Activated CD4-positive, alpha-beta T cell treated with anti-CD3 and anti-CD28 coated beads, Interleukin-10, Interleukin-2, amounts not matched to agents 100 ng/mL and 50 ng/mL, durations not matched to agents 16 hours and 8 hours (primary cell): Measurements from ENCODE around the gene XRCC1.
"Not testable (repeated sequence)": the region's sequence is repeated elsewhere in the genome, so short reads cannot be mapped to it uniquely, and the experiment has no call there.

ENCODE experiments used
- DNase-seq: peaks from one replicate; pipeline ENCODE4 v3.0.0-alpha.2; 2020

XRCC1 gene

DNA sequence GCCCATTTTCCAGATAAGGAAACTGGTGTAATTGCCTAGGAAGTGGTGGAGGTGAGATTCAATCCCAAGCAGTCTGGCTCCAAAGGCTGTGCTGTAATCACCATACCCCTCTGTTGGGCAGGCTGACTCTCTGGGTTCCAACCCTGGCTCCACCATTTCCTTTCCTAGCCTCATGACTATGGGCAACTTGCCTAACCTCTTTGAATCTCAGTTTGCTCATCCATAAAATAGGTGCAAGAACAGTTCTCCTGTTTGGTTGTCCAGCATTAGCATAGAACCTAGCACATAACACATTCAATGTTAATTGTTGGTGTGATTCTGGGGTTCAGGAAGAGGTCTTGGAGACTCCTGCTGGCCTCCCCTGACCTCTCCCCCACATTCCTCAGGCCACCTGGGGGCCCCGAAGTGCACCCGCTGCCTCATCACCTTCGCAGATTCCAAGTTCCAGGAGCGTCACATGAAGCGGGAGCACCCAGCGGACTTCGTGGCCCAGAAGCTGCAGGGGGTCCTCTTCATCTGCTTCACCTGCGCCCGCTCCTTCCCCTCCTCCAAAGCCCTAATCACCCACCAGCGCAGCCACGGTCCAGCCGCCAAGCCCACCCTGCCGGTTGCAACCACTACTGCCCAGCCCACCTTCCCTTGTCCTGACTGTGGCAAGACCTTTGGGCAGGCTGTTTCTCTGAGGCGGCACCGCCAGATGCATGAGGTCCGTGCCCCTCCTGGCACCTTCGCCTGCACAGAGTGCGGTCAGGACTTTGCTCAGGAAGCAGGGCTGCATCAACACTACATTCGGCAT lies 23.3 kb upstream of the XRCC1 start:
- no peak for DNase-seq

DNA sequence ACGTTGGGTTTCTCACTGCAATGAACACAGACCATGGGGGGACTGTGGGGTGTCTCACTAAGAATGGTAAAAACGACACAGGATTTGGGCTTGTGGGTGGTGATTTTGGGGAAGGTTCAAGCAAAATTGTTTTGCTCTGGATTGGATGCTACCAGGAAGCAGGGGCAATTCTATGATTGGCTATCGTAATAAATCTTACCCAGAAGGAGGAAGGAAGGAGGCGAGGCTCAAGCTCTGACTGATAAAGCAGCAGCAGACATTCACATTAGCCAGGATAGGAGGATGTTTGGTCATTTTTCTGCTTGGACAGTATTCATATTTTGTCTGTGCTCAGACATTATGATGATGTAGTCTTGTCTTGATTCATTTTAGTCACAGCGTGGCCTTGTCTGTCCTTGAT lies 22.5 kb upstream of the XRCC1 start:
- DNase-seq, result no peak

DNA sequence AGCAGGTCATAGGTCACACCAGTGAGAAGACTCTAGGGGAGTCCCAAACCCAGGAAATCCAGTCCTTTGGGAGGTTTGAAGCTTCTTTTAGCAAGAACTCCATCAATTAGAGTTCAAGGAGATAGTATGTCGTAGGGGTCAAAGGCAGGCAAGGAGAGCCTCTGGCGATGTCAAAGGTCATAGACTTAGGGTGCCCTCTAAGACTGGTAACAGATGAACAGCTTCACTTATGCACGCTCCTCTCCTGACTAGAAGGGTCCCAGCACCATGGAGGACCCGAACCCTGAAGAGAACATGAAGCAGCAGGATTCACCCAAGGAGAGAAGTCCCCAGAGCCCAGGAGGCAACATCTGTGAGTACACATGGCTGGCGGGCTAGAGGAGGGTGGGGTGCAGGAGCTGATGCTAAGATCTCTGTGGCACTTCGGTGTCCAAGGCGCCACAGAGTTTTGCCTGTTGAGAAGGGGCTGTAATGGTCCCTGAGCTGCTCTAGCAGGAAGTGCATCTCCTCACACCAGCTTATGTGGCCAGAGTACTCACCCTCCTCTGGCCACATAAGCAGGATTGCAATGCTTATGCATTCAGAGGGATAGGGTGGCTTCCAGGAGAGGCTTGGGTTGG lies 21.6 kb upstream of the XRCC1 start:
- no peak for DNase-seq

DNA sequence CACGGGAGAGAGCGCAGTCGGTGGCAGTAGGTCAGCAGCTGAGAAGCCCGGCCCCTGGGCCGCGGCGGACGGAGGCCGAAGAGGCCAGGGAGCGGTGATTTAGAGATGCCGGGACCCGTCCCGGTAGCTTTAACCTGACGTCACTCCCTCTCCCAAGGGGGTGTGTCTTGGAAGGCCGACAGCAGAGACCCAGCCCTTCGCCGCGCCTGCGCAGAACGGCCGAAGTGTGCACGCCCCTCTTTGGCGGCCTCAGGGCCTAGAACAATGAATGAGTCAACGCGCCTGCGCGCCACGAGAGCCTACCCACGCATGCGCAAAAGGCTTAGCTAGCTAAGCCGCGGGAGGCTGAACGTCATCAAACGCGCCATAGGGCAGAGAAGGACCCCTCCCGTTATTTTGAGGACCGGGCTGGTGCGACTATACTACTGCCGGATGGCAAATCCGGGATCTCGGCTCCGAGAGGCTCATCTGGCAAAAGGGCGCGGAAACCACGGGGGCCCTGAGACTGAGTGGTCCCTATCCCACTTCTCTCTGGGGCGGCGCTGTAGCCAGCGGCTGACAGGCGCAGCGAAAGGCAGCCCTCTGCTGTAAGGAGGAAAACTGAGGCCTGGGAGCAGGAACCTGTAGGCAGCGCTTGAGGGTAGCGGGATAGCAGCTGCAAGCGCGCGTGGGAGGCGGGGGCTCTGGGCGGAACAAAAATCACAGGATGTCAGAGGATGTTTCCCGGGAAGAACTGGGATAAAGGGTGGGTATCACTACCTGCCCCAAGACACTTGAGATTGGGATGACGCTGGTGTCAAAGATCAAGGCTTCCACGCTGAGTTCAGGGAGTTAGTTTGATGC lies 20.9 kb upstream of the XRCC1 start, which contains the start of the genes IRGQ and ZNF576:
TSS of gene IRGQ (minus strand) at position 136 of the 843 bp plus-strand sequence. CDS start 796 bp downstream, outside the sequence.
TSS of gene ZNF576 (plus strand) at position 597 of the 843 bp plus-strand sequence. CDS start 514 bp downstream, outside the sequence.
- peak; percentile 100 for DNase-seq

DNA sequence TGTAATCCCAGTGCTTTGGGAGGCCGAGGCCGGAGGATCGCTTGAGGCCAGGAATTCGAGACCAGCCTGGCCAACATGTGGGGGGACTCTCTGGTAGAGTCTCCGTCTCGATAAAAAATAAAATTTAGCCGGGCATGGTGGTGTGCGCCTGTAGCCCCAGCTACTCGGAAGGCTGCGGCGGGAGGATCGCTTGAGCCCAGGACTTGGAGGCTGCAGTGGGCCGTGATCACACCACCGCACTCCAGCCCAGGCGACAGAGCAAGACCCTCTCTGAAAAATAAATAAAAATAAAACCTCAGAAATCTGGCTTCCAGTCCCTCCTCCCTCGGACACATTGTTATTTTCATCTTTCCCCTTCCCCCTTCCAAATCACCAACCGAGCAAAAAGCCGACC lies 20.3 kb upstream of the XRCC1 start:
- no peak for DNase-seq

DNA sequence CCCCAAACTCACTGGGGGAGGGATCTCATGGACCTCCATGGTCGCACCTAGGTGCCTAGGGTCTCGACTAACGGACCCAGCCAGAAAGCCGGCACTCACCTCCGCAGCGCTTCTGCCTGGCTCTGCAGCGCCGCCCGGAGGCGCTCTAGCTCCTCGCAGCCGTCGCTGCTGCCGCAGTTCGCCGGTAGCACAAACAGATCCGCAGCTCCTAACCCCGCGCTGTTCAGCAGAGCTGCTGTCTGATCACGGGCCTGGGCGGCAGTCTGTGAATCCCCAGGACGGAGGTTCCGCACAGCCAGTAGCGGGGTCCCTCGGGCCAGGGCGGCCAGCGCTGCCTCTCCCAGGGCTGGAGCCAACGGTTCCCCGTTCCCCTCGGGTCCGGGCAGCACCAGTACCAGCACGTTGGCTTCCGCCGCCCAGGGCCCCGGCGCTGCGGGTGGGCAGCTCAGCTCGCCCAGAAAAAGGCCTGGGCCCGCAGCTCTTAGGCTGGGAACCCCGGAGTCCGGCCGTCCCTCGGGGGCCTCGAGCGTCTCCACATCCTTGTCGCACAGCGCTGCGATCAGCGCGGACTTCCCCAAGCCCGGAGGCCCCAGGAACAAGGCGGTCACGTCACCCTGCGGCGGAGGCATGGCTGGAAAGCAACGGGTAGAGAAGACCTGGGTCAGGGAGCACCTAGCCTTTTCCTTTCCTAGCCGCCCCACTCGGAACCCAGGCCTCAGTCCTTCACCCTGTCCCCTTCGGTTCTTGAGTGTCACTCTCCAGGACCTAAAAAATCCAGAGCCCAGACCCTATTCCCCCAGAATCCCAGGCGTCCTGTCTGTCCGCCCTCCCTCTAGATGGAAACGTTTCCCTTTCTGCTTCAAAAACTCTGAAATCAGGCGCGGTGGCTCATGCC lies 19.6 kb upstream of the XRCC1 start:
- peak; percentile 80 for DNase-seq

DNA sequence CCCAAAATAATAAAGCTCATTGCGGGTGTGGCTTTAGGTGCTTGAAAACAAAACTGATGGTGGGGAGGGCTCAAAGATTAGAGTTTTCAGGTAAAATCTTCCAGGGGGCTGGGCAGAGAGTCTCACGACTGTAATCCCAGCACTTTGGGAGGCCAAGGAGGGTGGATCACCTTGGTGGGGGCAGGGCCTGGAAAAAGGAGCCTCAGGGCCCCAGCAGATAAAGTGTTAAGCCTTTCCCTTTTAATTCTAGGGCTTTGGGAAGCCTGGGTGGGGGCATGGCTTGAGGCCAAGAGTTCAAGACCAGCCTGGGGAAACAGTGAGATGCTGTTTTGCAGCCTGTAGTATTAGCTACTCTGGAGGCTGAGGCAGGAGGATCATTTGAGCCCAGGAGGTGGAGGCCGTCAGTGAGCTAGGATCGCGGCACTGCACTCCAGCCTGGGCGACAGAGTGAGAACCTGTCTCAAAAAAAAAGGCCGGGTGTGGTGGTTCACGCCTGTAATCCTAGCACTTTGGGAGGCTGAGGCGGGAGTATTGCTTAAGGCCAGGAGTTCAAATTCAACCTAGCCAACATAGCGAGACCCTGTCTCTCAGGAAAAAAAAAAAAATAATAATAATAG lies 18.9 kb upstream of the XRCC1 start:
- DNase-seq, result no peak

DNA sequence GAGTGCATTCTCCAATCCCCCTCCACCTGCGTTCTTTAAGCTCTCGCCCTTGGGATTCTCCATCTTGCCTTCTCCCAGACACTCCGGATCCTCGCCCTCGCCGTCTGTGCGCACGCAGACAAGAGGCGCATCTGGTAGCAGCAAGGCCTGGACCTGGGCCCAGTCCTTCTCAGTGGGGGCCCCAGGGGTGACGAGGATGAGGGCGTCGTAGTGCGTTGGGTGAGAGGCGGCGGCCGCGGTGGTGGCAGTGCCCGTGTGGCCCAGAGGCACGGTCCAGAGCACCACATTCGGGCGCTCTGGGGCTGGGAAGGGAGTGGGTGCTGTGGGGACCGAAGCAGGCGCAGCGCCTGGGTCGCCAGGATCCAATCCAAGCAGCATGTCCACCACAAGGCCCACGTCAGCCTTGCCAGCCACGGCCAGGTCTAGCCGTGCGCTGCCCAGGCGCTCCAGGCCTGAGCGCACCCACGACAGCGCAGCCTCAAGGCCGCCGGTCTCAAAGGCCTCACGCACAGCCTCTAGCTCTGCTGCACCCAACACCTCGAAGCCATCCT lies 17.5 kb upstream of the XRCC1 start:
- no peak for DNase-seq

DNA sequence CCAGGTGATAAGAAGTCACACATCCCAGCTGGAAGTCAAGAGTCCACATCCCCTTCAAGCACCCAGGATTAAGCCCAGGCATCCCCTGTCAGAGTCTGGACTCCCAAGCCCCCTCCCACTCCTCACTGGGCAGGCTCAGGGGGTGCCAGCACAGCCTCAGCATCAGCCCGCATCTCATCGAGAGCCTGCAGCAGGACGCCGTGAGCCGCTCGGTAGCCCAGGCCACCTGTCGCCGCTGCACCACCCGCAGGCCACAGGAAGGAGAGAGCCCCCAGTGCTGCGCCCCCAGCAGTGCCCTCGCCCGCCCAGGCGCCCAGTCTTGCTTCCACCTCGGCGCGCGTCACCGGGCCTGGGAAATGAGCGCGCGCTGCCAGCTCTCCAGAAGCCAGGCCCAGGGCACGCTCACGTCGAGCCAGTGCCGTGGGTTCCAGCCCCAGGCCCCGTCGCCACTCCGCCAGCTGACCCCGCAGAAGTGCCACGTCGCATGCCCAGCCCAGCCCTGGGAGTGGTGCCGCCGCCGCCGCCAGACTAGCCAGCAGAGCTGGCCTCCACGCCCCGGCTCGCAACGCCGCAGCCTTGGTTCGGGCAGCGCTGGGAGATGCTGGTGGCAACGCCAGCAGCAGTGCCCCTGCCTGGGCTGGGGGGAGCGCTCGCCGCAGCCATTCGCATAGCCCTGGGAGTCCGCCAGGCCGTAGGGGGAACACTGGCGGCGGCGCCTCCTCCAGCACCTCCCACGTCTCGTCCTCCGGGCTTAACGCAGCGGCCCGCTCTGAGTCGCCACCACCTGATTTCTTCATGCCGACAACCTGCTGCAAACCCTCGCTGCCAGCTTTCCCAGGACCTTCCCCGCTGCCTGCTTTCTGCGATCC lies 16.8 kb upstream of the XRCC1 start:
- no peak for DNase-seq

DNA sequence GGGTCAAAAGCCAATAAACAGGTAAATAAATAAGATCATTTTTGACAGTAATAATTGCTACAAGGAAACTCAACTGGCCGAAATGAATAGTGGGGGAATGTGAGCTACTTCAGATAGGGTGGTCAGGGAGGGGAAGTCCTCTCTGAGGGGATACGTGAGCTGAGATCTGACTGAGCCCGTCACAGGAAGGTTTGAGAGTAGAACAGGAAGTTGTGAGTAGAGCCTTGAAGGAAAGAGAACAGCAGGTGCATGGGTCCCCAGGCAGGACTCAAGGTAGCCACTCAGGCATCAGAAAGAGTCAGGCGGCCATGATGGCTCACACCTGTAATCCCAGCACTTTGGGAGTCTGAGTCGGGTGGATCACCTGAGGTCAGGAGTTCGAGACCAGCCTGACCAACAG lies 14.4 kb upstream of the XRCC1 start:
- DNase-seq, result no peak

DNA sequence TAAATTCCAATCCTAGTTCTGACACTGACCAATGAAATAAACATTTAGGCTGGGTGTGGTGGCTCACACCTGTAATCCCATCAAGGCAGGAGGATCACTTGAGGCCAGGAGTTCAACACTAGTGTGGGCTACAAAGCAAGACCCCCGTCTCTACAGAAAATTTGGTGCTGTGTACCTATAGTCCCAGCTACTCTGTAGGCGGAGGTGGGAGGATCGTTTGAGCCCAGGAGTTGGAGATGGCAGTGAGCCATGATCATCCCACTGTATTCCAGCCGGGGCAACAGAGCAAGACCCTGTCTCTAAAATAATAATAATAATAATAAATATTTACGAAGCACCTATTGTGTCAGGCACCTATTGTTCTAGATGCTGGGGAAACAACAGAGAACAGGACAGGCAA lies 13.9 kb upstream of the XRCC1 start:
- DNase-seq, result no peak

DNA sequence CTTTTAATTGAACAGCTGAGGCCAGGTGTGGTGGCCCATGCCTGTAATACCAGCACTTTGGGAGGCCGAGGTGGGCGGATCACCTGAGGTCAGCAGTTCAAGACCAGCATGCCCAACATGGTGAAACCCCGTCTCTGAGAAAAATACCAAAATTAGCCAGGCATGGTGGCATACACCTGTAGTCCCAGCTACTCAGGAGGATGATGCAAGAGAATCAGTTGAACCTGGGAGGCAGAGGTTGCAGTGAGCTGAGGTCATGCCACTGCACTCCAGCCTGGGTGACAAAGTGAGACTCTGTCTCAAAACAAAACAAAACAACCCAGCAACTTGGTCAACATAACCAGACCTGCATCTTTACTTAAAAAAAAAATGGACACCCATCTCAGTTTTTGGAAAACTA lies 11.7 kb upstream of the XRCC1 start:
- DNase-seq, result not testable (repeated sequence)

DNA sequence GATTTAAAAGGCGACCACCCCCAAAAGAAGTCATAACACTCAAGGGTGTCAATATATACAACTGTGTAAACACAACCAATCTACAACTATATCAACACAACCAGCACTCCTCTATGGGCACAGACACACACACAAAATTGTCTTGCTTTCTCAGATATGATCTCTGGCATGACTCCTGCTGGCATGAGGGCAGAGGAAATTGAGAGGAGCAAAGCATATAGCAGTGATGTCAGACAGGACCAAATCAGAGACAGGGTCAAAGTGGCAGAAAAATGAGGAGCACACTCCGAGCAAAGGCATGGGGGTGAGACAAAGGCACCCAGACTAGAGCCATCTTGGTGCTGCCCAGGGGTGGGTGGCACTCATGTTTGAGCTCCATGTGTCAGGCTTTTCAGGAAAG lies 11.0 kb upstream of the XRCC1 start:
- no peak for DNase-seq

DNA sequence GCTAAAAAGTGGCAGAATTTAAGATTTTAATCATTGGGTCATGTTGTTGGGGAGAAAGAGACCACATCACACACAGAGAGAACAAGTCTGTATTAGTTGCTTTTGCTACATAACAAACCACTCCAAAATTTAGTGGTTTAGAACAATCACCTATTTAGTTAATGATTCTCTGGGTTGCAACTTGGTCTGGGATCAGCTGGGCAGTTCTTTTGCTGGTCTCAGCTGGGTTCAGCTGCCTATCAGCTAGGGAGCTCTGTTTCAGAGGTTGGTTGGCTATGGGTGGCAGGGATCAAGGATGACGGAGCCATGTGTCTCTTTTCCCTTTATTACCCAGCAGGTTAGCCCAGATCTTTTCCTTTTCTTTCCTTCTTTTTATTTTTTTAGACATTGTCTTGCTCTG lies 9.2 kb upstream of the XRCC1 start:
- no peak for DNase-seq

DNA sequence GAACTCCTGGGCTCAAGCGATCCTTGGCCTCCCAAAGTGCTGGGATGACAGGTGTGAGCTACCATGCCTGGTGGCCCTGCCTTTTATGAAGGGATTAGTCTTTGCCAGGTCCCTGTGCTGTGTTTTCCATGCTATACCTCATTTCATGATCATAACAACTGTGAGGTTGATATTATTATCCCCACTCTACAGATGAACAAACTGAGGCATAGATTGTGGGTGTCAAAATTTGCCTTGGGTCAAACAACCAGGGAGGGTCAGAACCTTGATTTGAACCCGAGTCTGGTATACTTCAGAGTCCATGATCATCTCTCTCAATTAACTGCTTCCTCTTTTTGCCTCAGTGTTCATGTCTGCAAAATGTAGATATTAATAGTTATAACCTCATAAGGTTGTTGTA lies 7.2 kb upstream of the XRCC1 start:
- DNase-seq, result no peak

DNA sequence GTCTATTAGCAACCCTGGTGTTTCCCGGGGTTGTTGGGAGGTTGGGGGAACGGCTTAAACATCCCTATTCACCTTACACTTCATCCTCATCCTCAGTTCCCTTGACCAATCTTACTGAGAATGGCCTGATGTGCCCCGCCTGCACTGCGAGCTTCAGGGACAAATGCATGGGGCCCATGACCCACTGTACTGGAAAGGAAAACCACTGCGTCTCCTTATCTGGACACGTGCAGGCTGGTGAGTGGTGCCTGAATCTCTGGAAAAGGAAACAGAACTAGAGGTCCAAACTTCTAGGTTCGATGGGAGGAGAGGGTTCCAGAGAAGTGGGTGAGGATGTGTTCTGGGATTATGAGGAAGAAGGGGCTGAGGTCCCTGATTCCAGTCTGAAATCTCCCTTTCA lies 6.1 kb upstream of the XRCC1 start:
- DNase-seq, result no peak

DNA sequence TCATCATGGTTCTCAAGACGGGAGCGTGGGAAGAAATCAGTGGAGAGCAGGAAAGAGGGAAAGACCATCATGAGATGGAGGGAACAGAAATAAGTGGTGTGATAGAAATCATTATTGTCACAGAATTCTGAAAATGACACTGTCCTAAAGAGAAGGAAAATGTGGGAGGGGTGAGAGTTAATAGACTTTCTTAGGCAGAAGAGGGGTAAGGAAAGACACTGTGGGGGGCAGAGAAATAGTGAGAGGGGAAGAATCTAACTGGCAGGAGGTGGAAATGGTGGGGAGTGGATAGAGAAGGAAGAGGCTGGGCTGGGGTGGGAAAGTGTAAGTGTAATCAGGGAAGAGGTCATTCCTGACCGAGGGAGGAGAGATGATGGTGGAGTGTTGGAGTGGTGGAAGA lies 3.5 kb upstream of the XRCC1 start:
- DNase-seq, result no peak

DNA sequence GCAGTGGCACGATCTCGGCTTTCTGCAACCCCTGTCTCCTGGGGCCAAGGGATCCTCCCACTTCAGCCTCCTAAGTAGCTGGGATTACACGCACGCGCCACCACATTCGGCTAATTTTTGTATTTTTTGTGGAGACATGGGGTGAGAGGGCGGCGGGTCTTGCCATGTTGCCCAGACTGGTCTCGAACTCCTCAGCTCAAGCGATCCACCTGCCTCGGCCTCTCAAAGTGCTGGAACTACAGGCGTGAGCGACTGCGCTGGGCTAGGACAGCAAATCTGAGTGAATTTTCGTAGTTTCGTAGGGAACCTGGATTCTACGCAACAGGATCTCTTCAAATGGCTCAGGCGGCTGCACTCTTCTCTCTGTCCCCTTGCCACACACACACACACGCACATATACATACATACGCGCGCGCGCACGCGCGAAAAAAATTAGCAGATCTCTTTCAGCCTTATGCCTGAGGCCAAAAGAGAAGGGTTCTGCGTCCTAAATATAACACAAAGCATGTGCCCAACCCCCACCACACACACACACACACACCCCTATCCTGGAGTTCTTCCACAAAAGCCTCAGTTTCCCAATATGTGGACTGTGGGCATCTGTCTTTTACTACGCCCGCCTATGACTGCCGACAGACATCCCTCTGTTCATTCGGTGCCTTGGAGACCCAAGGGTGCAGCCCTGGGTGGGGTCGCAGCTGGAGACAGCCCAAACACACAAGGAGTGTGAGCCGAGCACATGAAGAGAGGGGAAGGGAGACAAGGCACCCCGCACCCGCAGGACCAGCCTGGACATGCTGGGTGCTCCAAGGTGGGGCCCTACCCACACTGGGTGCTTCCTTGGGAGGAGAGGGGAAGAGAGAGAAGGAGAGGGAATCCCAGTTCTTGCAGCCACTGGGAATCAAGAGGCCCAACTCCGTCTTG lies 890 bp upstream of the XRCC1 start:
- no peak for DNase-seq

DNA sequence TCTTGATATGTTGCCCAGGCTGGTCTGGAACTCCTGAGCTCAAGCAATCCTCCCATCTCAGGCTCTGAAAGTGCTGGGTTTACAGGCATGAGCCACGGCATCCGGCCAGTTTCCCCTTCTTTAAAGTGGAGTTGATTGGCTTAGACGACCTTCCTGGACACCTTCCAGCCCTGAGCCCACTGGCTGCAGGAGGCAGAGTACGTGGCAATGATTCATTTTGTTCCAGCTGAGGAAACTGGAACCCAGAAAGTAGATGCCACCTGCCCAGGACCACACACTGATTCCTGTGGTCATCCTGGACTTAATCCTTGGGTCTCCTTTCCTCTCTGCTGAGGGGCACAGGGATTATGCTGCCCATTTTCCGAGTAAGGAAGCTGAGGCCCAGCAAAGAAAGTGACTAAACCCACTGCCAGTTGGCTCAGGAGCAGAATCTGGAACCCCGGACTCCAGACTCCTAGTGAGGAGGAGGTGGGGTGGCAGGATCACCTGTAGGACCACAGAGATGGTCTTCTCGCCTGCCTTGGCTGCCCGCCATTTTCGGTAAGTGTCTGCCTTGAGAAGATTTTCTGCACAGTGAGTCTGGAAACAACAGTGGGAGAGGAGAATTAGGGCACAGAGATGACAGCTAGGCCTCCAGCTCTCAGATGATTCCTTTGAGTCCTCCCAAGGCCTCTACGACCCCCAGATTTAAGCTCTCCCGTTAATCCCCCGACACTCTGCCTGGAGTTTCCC lies 737 bp downstream of the XRCC1 start:
- DNase-seq, result no peak
